Measurements from ENCODE around the gene LANCL3. TPM values are rescaled to one million over a fixed set of nuclear protein-coding genes. Genes with fewer than 3 reads are reported as not detected.

The LANCL3 gene
- total RNA-seq, 4 donors from 2014 or later: 1.9 to 6.6 (median 3.3) TPM

DNA sequence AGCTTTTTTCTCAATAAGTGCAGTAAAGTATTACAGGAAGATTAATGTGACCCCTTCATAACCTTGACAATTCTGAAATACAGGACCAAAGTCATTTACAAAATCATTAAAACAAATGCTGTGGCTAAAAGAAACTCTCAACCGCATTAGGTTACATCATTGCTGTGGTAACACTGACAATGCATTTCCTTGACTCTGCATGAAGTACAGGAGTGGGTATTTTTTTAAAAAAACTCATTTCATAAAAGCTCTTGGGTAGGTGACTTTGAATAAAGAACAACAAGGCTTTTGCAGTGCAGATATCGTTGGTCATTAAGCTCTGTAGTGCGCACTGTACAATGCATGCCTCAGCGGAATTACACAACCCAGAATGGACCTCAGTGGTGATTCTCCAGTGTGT is 90.7 kb downstream of the LANCL3 start:
- intact Hi-C loops (cut with DNase I): no loop called here
- H3K9me3 ChIP-seq: no peaks in the 10 kb centered on the region
- no peak overlapping the region for H3K4me3 ChIP-seq
- H3K36me3 ChIP-seq: no peaks in the 10 kb centered on the region
- TF ChIP-seq, protein P1, sequence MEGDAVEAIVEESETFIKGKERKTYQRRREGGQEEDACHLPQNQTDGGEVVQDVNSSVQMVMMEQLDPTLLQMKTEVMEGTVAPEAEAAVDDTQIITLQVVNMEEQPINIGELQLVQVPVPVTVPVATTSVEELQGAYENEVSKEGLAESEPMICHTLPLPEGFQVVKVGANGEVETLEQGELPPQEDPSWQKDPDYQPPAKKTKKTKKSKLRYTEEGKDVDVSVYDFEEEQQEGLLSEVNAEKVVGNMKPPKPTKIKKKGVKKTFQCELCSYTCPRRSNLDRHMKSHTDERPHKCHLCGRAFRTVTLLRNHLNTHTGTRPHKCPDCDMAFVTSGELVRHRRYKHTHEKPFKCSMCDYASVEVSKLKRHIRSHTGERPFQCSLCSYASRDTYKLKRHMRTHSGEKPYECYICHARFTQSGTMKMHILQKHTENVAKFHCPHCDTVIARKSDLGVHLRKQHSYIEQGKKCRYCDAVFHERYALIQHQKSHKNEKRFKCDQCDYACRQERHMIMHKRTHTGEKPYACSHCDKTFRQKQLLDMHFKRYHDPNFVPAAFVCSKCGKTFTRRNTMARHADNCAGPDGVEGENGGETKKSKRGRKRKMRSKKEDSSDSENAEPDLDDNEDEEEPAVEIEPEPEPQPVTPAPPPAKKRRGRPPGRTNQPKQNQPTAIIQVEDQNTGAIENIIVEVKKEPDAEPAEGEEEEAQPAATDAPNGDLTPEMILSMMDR (IDR thresholded peaks at IDR 0.05): no peak
- TF ChIP-seq POLR2A (IDR thresholded peaks at IDR 0.05): no peak
- 85 to 91% methylated on average over 4 of the region's 4 CpGs for WGBS, 2 donors
- H3K27ac ChIP-seq: no peak overlapping the region
- no peak for DNase-seq
- no peaks in the 10 kb centered on the region for H3K4me1 ChIP-seq
- no peaks in the 10 kb centered on the region for H3K27me3 ChIP-seq

DNA sequence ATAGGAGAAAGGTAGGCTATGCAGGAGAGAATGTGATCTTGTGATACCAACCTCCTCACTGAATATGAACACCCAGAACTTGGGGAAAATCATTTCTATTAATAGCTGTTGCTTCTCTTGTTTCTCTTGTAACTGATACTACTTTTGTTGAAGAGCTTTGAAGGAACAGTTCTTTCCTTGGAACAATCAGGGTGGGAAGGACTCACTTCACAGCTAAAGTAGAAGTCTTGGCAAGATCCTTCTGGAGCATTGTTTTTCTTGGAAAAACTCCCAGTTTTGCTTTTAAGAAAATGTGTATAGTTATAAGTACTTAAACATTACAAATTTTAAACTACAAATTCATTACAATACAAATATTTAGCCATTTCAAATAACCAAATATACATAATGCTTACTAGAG is 95.1 kb downstream of the LANCL3 start:
- Histone ChIP-seq H3K9me3 (no peaks in the 10 kb centered on the region), H3K27me3 (no peaks in the 10 kb centered on the region), H3K36me3 (no peaks in the 10 kb centered on the region), H3K27ac (no peak overlapping the region), H3K4me3 (no peak overlapping the region), H3K4me1 (no peaks in the 10 kb centered on the region)
- TF ChIP-seq, protein P1 (IDR thresholded peaks at IDR 0.05): no peak
- no peak for TF ChIP-seq POLR2A (IDR thresholded peaks at IDR 0.05)
- DNase-seq: no peak
- intact Hi-C loops (cut with DNase I): no loop called here

DNA sequence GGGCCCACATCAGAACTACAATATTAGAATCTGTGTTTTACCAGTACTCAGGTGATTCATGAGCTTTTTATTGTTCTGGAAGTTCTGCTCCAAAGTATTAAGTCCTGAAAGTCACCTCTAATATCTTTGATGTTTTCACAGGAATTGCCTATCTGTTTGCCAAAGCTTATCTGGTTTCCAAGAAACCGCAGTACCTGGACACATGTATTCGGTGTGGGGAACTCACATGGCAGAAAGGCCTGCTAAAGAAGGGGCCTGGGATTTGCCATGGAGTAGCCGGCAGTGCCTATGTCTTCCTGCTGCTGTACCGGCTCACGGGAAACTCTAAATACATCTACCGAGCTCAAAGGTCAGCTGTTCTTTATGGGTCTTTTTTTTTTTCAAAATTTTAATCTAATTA is 95.7 kb downstream of the LANCL3 start:
- H3K4me1 ChIP-seq: no peaks in the 10 kb centered on the region
- no peaks in the 10 kb centered on the region for H3K36me3 ChIP-seq
- H3K4me3 ChIP-seq: no peak overlapping the region
- no peaks in the 10 kb centered on the region for H3K9me3 ChIP-seq
- intact Hi-C loops (cut with DNase I): no loop called here
- H3K27me3 ChIP-seq: no peaks in the 10 kb centered on the region
- TF ChIP-seq POLR2A (IDR thresholded peaks at IDR 0.05): no peak
- TF ChIP-seq, protein P1 (IDR thresholded peaks at IDR 0.05): no peak
- WGBS, 2 donors: 87 to 97% methylated on average over 5 to 6 of the region's 6 CpGs
- H3K27ac ChIP-seq: no peak overlapping the region
- no peak for DNase-seq

DNA sequence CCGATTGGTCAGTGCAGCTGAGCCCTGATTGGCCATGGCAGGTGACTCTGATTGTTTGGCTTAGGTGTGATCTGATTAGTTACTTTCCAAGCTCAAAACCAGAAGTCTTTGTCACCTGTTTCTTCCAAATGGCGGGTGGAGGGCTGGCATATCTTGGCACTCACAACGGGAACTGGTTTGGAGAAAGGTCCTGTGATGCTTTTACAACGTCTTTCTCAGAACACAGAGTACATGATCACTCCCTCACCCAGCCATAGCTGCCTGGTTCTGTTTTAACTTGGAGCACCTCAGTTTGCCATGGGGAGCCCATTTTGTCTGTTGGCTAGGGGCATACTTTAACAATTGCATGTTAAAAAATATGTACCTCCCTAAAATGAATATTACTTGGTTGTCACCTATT is 101.1 kb downstream of the LANCL3 start:
- Histone ChIP-seq H3K4me3 (no peak overlapping the region), H3K36me3 (no peaks in the 10 kb centered on the region), H3K27me3 (no peaks in the 10 kb centered on the region), H3K27ac (no peak overlapping the region), H3K9me3 (no peaks in the 10 kb centered on the region), H3K4me1 (no peaks in the 10 kb centered on the region)
- intact Hi-C loops (cut with DNase I): no loop called here
- TF ChIP-seq, protein P1 (IDR thresholded peaks at IDR 0.05): no peak
- TF ChIP-seq POLR2A (IDR thresholded peaks at IDR 0.05): no peak
- 54 to 80% methylated on average over 1 to 3 of the region's 4 CpGs for WGBS, 2 donors
- no peak for DNase-seq

DNA sequence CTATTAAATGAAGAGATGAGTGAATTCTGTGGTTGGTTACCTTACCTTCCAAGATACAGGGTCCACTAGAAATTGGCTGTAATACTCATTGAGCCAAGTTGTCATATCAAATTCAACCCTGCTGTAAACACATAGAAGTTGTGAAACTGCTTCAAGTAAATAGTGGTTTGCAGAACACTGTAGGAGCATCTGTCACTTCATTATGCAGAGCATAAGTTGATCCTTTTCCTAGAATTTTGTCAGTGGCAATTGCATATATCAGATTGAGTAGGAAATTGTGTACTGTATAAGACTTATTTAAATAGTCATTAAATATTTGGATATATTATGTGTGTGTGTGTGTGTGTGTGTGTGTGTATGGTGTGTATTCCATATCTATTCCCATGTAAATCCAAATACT is 105.3 kb downstream of the LANCL3 start:
- DNase-seq: no peak
- Histone ChIP-seq H3K4me1 (no peaks in the 10 kb centered on the region), H3K4me3 (no peak overlapping the region), H3K27ac (no peak overlapping the region), H3K36me3 (no peaks in the 10 kb centered on the region), H3K9me3 (no peaks in the 10 kb centered on the region), H3K27me3 (no peaks in the 10 kb centered on the region)
- intact Hi-C loops (cut with DNase I): no loop called here
- TF ChIP-seq POLR2A (IDR thresholded peaks at IDR 0.05): no peak
- TF ChIP-seq, protein P1 (IDR thresholded peaks at IDR 0.05): no peak
